ENCODE data around the gene RECQL5.

Gene RECQL5

GRCh38 chr17:75635610-75636202 is 31.2 kb downstream of the RECQL5 start:
- in situ Hi-C loops (cut with HindIII; ENCODE audit: low sequenced_read_pairs) = no loop called here

- in situ Hi-C loops (cut with HindIII; ENCODE audit: low sequenced_read_pairs) = no loop called here
Observed at GRCh38 chr17:75634754-75635609, 32.0 kb downstream of the RECQL5 start.

- in situ Hi-C loops (cut with HindIII; ENCODE audit: low sequenced_read_pairs) = no loop called here
Observed at GRCh38 chr17:75634376-75634740, 32.6 kb downstream of the RECQL5 start.

- in situ Hi-C loops (cut with HindIII; ENCODE audit: low sequenced_read_pairs) = no loop called here
Observed at GRCh38 chr17:75633486-75634375, 33.2 kb downstream of the RECQL5 start.

GRCh38 chr17:75632863-75633485 is 34.0 kb downstream of the RECQL5 start, which contains the start of gene SMIM5:
Gene SMIM5, plus strand, starts transcription at chr17:75633434. Its CDS starts 6,768 bp downstream, at chr17:75640202.
- in situ Hi-C loops (cut with HindIII; ENCODE audit: low sequenced_read_pairs) = no loop called here

GRCh38 chr17:75632428-75632827 is 34.5 kb downstream of the RECQL5 start:
- in situ Hi-C loops (cut with HindIII; ENCODE audit: low sequenced_read_pairs) = no loop called here

GRCh38 chr17:75631353-75631752 is 35.6 kb downstream of the RECQL5 start:
- in situ Hi-C loops (cut with HindIII; ENCODE audit: low sequenced_read_pairs) = no loop called here

GRCh38 chr17:75630071-75630917 is 36.7 kb downstream of the RECQL5 start:
- in situ Hi-C loops (cut with HindIII; ENCODE audit: low sequenced_read_pairs) = no loop called here

- in situ Hi-C loops (cut with HindIII; ENCODE audit: low sequenced_read_pairs) = no loop called here
Observed at GRCh38 chr17:75629157-75629556, 37.8 kb downstream of the RECQL5 start.

GRCh38 chr17:75628425-75628824 is 38.5 kb downstream of the RECQL5 start:
- in situ Hi-C loops (cut with HindIII; ENCODE audit: low sequenced_read_pairs) = no loop called here

- in situ Hi-C loops (cut with HindIII; ENCODE audit: low sequenced_read_pairs) = no loop called here
Observed at GRCh38 chr17:75627094-75627493, 39.9 kb downstream of the RECQL5 start.

- in situ Hi-C loops (cut with HindIII; ENCODE audit: low sequenced_read_pairs) = no loop called here
Observed at GRCh38 chr17:75626496-75627038, 40.4 kb downstream of the RECQL5 start.

GRCh38 chr17:75625813-75626486 is 41.0 kb downstream of the RECQL5 start:
- in situ Hi-C loops (cut with HindIII; ENCODE audit: low sequenced_read_pairs) = no loop called here

- in situ Hi-C loops (cut with HindIII; ENCODE audit: low sequenced_read_pairs) = no loop called here
Observed at GRCh38 chr17:75624714-75625345, 42.1 kb downstream of the RECQL5 start.

GRCh38 chr17:75624021-75624420 is 42.9 kb downstream of the RECQL5 start:
- in situ Hi-C loops (cut with HindIII; ENCODE audit: low sequenced_read_pairs) = no loop called here

GRCh38 chr17:75623386-75623785 is 43.6 kb downstream of the RECQL5 start:
- in situ Hi-C loops (cut with HindIII; ENCODE audit: low sequenced_read_pairs) = no loop called here

- in situ Hi-C loops (cut with HindIII; ENCODE audit: low sequenced_read_pairs) = no loop called here
Observed at GRCh38 chr17:75622771-75623273, 44.1 kb downstream of the RECQL5 start.

- in situ Hi-C loops (cut with HindIII; ENCODE audit: low sequenced_read_pairs) = no loop called here
Observed at GRCh38 chr17:75622076-75622475, 44.9 kb downstream of the RECQL5 start.

Measured in endothelial cell of hepatic sinusoid (primary cell).